Mesothelial cell of epicardium (in vitro differentiated cells): ENCODE results near the gene VAPB. TPM values are rescaled to one million over a fixed set of nuclear protein-coding genes. Genes with fewer than 3 reads are reported as not detected.
A peak's percentile ranks its signal among the peaks of the same experiment; 100 is the strongest.

Experiments
- DNase-seq, 2 experiments: peaks; one replicate each; pipeline ENCODE4 v3.0.0; 2021; ENCODE audit warnings: low spot score in 2 of 2; ENCODE audit not compliant: unreplicated experiment in 2 of 2
- H3K27ac Mint-ChIP-seq: 2 replicates; pipeline ENCODE4 v1.8.0; 2021; ENCODE audit warnings: mixed read lengths
- H3K27me3 Mint-ChIP-seq: 2 replicates; pipeline ENCODE4 v1.8.0; 2021; ENCODE audit warnings: low read depth, mixed read lengths
- H3K36me3 Mint-ChIP-seq: 2 replicates; pipeline ENCODE4 v1.8.0; 2021; ENCODE audit warnings: mixed read lengths
- H3K4me1 Mint-ChIP-seq: 2 replicates; pipeline ENCODE4 v1.8.0; 2021; ENCODE audit warnings: mixed read lengths
- H3K4me3 Mint-ChIP-seq: 2 replicates; pipeline ENCODE4 v1.8.0; 2021; ENCODE audit warnings: mild to moderate bottlenecking, moderate library complexity, mixed read lengths
- H3K9me3 Mint-ChIP-seq: 2 replicates; pipeline ENCODE4 v1.8.0; 2021; ENCODE audit warnings: mixed read lengths
- CTCF ChIP-seq: fragments of 200-600 bp; sonication (generic); IDR thresholded peaks from one replicate; pipeline ENCODE4 v1.5.0; 2021; ENCODE audit warnings: antibody characterized with exemption; ENCODE audit not compliant: unreplicated experiment
- total RNA-seq: library from RNA; stranded (reverse); gene quantifications from 3 replicates; pipeline ENCODE4 v1.2.1, GENCODE V29; 2021

VAPB gene
- total RNA-seq, 1 donor from 2014 or later: 52.9 TPM

DNA sequence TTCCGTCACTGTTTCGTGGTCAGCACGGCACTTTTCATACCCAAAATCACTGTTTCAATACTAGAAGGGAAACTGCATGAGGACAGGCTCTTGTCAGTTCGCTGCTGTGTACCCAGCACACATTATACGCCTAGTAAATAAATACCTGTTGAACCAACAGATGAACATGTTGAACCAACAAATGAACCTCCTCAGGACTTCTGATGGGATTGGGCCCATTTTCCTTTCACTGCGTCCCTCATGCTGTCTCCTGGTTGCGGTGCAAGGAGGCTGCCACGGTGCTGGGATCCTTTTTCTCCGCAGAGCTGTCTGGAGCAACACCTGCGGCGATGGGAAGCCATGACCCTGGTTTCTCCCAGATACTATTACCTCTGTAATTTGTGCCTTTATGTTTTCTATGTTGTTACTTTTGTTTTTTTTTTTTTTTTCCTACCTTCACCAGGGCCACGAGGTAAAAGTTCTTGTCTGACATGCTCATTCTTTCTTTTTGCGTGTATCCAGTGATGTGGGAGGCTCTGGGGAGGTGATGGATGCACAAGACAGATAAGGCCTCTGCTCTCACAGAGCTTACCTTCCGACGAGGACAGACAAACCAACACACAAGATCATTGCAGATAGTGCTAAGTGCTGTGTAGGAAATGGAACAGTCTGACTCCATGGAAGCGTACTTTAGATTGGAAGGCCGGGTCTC lies 1.1 kb downstream of the VAPB start:
- H3K9me3 Mint-ChIP-seq: peaks cover 8% of the 10 kb centered on the region

DNA sequence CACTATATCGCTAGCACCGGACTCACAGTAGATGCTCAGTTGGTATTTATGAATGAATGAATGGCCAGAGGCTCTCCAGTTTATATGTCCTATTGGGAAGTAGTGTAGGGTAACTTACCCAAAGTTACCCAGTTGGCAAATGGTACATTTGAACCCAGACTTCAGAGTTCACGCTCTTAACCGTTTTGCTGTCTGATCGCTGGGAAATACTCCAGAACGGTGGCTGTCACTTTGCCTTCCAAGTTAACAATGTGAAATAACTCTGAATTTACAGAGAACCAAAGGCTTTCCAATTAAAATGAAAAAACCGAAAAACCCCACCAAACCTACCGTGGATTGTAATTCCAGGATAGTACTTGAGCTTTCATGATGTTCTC lies 1.6 kb downstream of the VAPB start:
- Mint-ChIP-seq H3K4me3 (peak overlapping the region; percentile 89), H3K27me3 (no peaks in the 10 kb centered on the region), H3K9me3 (peaks cover 8% of the 10 kb centered on the region), H3K27ac (peak overlapping the region; percentile 97), H3K36me3 (peaks cover 9% of the 10 kb centered on the region), H3K4me1 (peaks cover 28% of the 10 kb centered on the region)
- no peak for DNase-seq
- TF ChIP-seq CTCF: no peak

More for the DNA sequence above, 1.1 kb downstream of the VAPB start:
- Mint-ChIP-seq H3K27ac (peak overlapping the region; percentile 97), H3K27me3 (no peaks in the 10 kb centered on the region), H3K4me3 (peak overlapping the region; percentile 89), H3K36me3 (peaks cover 9% of the 10 kb centered on the region), H3K4me1 (peaks cover 28% of the 10 kb centered on the region)
- DNase-seq: no peak
- TF ChIP-seq CTCF: no peak

DNA sequence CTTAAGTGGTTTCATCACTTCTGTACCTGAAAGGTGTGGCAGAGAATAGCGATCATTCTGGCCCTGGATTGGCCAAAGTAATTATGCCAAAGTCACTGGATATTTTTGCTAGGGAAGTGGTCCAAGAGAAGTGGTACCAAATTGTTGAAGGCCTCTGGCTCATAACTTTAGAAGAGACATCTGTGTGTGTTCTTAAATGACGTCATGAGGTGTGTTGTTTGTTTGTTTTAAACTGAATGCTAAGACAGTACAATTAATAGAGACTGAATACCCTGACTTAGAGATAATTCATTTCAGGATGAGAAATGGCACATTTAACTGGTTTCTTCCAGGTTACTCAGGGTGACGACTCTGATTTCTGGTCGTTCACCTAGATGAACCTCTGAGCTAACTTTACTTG lies 3.3 kb downstream of the VAPB start:
- Mint-ChIP-seq H3K4me1 (peaks cover 28% of the 10 kb centered on the region), H3K36me3 (peaks cover 9% of the 10 kb centered on the region), H3K27me3 (no peaks in the 10 kb centered on the region), H3K4me3 (no peak overlapping the region), H3K27ac (no peak overlapping the region), H3K9me3 (peaks cover 5% of the 10 kb centered on the region)
- no peak for DNase-seq
- no peak for TF ChIP-seq CTCF

- no peak overlapping the region for H3K4me3 Mint-ChIP-seq
- no peak for DNase-seq
- H3K27me3 Mint-ChIP-seq: no peaks in the 10 kb centered on the region
- no peak overlapping the region for H3K27ac Mint-ChIP-seq
- no peaks in the 10 kb centered on the region for H3K9me3 Mint-ChIP-seq
- H3K36me3 Mint-ChIP-seq: peaks cover 9% of the 10 kb centered on the region
- peaks cover 28% of the 10 kb centered on the region for H3K4me1 Mint-ChIP-seq
- TF ChIP-seq CTCF: no peak
These were observed 4.3 kb downstream of the VAPB start for GRCh38 chr20:58393299-58393698.

DNA sequence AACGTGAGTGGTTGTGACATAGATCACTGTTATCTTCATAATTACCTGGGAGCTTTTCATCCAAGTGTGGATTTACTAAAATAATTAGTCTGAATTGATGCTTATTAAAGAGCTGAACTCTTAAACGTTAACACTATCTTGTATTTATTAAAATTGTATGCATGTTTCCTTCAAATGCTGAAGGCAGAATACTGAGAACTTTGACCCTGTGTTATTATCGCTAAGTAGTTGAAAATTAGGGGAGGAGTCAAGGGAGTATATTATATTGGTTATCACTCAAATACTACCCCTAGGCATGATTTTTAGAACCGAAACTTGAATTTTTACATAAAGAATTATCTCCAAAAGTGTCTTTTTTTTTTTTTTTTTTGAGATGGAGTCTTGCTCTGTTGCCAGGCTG lies 5.8 kb downstream of the VAPB start:
- Mint-ChIP-seq H3K4me1 (peaks cover 30% of the 10 kb centered on the region), H3K36me3 (peaks cover 14% of the 10 kb centered on the region)

More for the DNA sequence above, 5.8 kb downstream of the VAPB start:
- Mint-ChIP-seq H3K27ac (peak overlapping the region; percentile 7), H3K9me3 (no peaks in the 10 kb centered on the region), H3K27me3 (no peaks in the 10 kb centered on the region), H3K4me3 (no peak overlapping the region)
- no peak for TF ChIP-seq CTCF
- DNase-seq: no peak
